Activated CD4-positive, alpha-beta T cell treated with anti-CD3 and anti-CD28 coated beads for 24 hours (primary cell): ENCODE measurements around the gene STX3.
"Not testable (repeated sequence)": the region's sequence is repeated elsewhere in the genome, so short reads cannot be mapped to it uniquely, and the experiment has no call there.

Experiments used
- DNase-seq, 2 donors: peaks; one replicate each; pipeline ENCODE4 v3.0.0-alpha.2; 2020; ENCODE audit warnings: low read depth in 2 of 2

The STX3 gene

GRCh38 chr11:59841514-59841913 lies 86.3 kb downstream of the STX3 start:
- DNase-seq, result no peak

- DNase-seq, result no peak
These were observed 87.1 kb downstream of the STX3 start for GRCh38 chr11:59842316-59842715.

GRCh38 chr11:59845399-59845798 lies 90.2 kb downstream of the STX3 start, which contains the start of gene CBLIF:
TSS of gene CBLIF (minus strand) at chr11:59845499. CDS start at chr11:59845453, 46 bp downstream.
- no peak for DNase-seq

- no peak for DNase-seq
These were observed 91.4 kb downstream of the STX3 start for GRCh38 chr11:59846556-59846955.

GRCh38 chr11:59847626-59848025 lies 92.5 kb downstream of the STX3 start:
- no peak for DNase-seq

- not testable (repeated sequence) for DNase-seq
These were observed 93.3 kb downstream of the STX3 start for GRCh38 chr11:59848439-59848838.

GRCh38 chr11:59849129-59849528 lies 94.0 kb downstream of the STX3 start:
- no peak for DNase-seq

- DNase-seq, result not testable (repeated sequence)
These were observed 94.4 kb downstream of the STX3 start for GRCh38 chr11:59849551-59849950.

GRCh38 chr11:59851416-59851815 lies 96.2 kb downstream of the STX3 start:
- not testable (repeated sequence) for DNase-seq

- DNase-seq, result no peak
These were observed 99.7 kb downstream of the STX3 start for GRCh38 chr11:59854871-59855270.
